Ovary (tissue), 9 donors: ENCODE data around the gene HSDL1. TPM values are rescaled to one million over a fixed set of nuclear protein-coding genes. Genes with fewer than 3 reads are reported as not detected.

ENCODE experiments used
- DNase-seq, 5 donors: peaks; one replicate each; pipeline ENCODE4 v3.0.0-alpha.2; 2019 to 2020
- H3K27ac ChIP-seq, 2 donors: fragments of 200-600 bp; one replicate each; pipeline versions ENCODE4 v1.5.1 to v1.8.0; 2019 to 2022
- H3K27me3 ChIP-seq: fragments of 200-600 bp; one replicate; pipeline ENCODE4 v1.8.0; 2022
- H3K36me3 ChIP-seq: fragments of 200-600 bp; sonication (generic); one replicate; pipeline ENCODE4 v1.5.1; 2019
- H3K4me1 ChIP-seq: one replicate; pipeline ENCODE4 v1.8.1; 2013; ENCODE audit warnings: mild to moderate bottlenecking, moderate library complexity; ENCODE audit not compliant: insufficient read depth
- H3K4me3 ChIP-seq: fragments of 200-600 bp; sonication (generic); one replicate; pipeline ENCODE4 v1.5.1; 2017
- H3K9me3 ChIP-seq, 2 donors: fragments of 200-600 bp in 1 of 2; sonication (generic) in 1 of 2; one replicate each; pipeline versions ENCODE4 v1.5.1 to v1.8.1; 2013 to 2019; ENCODE audit warnings: mild to moderate bottlenecking in 1 of 2, moderate library complexity in 1 of 2
- EP300 ChIP-seq: sonication (generic); formaldehyde crosslinking; IDR thresholded peaks from one replicate; pipeline ENCODE4 v1.6.1; 2017; ENCODE audit warnings: antibody characterized with exemption
- POLR2A ChIP-seq: fragments of 450-650 bp; IDR thresholded peaks from one replicate; pipeline ENCODE4 v1.6.1; 2017; ENCODE audit warnings: antibody characterized with exemption, mild to moderate bottlenecking, moderate library complexity
- WGBS, 3 donors: extraction: QIAGEN DNeasy Blood & Tissue Kit in 1 of 3; methylation state at CpG; one replicate each; pipeline versions ENCODE4 v1.1.5 to v1.1.7; 2013 to 2017; 5-methylcytosine and 5-hydroxymethylcytosine counted together
- intact Hi-C, 4 donors: fragments of 100-400 bp; cut with DNase I; formaldehyde crosslinking; loops; one replicate each; pipeline versions ENCODE4 v1.11.0 to v1.15.1; 2022 to 2023
- polyA plus RNA-seq, 2 donors: library from polyadenylated mRNA; stranded (reverse); fragments of 200-250 nt in 1 of 2; fragments of 350-450 nt in 1 of 2; fragmentation: Illumina TruSeq in 1 of 2; extraction: RNeasy Lipid Tissue Mini Kit (QIAGEN cat#74804) in 1 of 2; gene quantifications; one replicate each; pipeline ENCODE4 v1.2.3, GENCODE V29; 2013 to 2014
- total RNA-seq, 7 donors: library from RNA; depleted of rRNA in 2 of 7; stranded (reverse); fragments of >200 nt in 2 of 7; fragmentation: NEBNext Ultra II Directional in 3 of 7; extraction: Animal tissue kit (Norgen Biotek cat#: 25700) in 3 of 7; gene quantifications; one replicate each; pipeline versions ENCODE4 v1.1.0 to v1.2.4, GENCODE V29; 2016 to 2023
- TF ChIP-seq, protein P1 (sequence below), 3 donors: fragments of 450-650 bp in 2 of 3; fragments of 200-600 bp in 1 of 3; IDR thresholded peaks; one replicate each; pipeline versions ENCODE4 v1.5.1 to v1.8.0; 2016 to 2022; ENCODE audit warnings: antibody characterized with exemption in 3 of 3, mild to moderate bottlenecking in 1 of 3
- donor health status: DM: no; HTN: no; CAD: no; lungs with moderate emphysema.
- donor health status: DM: no; HTN: no; CAD: no.
- donor health status: Bipolar disorder and iron deficiency.
- donor health status: DM: yes; HTN: yes; CAD: no.
- donor health status: DM: no; HTN: no; CAD: no.
- donor health status: DM: yes; HTN: yes; CAD: no.

The HSDL1 gene
- total and polyA plus RNA-seq, 9 donors: 17.5 to 34.1 (median 27.2) TPM

DNA sequence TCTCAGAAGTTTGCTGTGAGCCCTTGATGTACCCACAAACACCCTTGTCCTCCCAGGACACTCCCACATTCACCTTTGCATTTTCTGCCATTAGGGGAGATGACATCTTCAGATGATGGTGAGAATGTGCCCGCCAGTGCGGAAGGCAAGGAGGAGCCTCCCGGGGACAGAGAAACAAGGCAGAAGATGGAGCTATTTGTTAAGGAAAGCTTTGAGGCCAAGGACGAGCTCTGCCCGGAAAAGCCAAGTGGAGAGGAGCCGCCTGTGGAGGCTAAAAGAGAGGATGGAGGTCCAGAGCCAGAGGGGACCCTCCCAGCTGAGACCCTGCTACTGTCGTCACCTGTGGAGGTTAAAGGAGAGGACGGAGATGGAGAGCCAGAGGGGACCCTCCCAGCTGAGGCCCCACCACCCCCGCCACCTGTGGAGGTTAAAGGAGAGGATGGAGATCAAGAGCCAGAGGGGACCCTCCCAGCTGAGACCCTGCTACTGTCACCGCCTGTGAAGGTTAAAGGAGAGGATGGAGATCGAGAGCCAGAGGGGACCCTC is 24.9 kb upstream of the HSDL1 start:
- H3K27ac ChIP-seq: no peak overlapping the region
- no peaks in the 10 kb centered on the region for H3K4me1 ChIP-seq
- intact Hi-C loops: loop anchor here in 1 of 4 donors (10.0 kb wide), 2 partner anchors 85 to 205 kb away; partner anchors contain the start of gene NECAB2
- no peaks in the 10 kb centered on the region for H3K36me3 ChIP-seq
- H3K9me3 ChIP-seq: no peaks in the 10 kb centered on the region
- 70 to 77% (median 75%) methylated on average over 11 of the region's 11 CpGs for WGBS, 3 donors
- H3K27me3 ChIP-seq: no peaks in the 10 kb centered on the region
- no peak overlapping the region for H3K4me3 ChIP-seq
- no peak for DNase-seq
- TF ChIP-seq EP300 (no peak), POLR2A (no peak)
- TF ChIP-seq, protein P1, sequence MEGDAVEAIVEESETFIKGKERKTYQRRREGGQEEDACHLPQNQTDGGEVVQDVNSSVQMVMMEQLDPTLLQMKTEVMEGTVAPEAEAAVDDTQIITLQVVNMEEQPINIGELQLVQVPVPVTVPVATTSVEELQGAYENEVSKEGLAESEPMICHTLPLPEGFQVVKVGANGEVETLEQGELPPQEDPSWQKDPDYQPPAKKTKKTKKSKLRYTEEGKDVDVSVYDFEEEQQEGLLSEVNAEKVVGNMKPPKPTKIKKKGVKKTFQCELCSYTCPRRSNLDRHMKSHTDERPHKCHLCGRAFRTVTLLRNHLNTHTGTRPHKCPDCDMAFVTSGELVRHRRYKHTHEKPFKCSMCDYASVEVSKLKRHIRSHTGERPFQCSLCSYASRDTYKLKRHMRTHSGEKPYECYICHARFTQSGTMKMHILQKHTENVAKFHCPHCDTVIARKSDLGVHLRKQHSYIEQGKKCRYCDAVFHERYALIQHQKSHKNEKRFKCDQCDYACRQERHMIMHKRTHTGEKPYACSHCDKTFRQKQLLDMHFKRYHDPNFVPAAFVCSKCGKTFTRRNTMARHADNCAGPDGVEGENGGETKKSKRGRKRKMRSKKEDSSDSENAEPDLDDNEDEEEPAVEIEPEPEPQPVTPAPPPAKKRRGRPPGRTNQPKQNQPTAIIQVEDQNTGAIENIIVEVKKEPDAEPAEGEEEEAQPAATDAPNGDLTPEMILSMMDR (IDR thresholded peaks at IDR 0.05): no peak

DNA sequence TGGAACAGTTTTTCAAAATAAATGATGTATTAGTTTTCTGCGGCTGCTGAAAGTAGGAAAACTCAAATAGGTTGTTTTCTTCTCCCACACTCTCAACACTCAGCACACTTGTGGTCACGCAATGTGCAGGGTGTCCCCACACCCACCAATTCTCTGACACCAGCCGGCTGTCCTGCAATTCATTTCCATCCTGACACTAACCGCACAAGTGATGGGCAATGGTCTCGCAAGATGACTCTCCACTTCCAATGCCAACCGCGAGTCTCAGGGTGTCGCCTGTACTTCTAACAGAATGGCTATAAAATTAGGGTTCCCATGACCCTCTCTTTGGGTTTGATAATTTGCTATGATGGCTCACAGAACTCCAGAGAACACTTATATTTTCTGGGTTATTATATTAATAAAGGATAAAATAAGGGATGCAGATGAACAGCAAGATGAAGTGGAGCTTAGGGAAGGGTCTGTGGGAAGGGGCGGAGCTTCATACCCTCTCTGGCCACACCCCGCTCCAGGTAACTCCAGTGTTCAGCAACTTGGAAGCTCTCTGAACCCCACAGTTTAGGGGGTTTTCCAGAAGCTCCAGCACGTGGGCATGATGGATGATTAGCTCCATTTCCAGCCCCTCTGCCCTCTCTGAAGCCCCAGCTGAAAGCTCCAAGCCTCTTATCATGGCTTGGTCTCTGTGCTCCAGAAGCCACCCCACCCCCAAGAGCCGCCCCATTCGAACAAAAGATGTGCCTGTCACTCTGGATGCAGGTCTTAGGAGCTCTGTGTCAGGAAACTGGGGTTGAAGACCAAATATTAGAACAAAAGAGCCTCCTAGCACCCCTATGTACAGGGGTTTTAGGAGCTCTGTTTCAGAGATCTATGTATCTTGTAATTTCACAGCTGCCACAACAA is 22.1 kb upstream of the HSDL1 start:
- no peaks in the 10 kb centered on the region for H3K36me3 ChIP-seq
- H3K4me1 ChIP-seq: no peaks in the 10 kb centered on the region
- 80 to 83% (median 80%) methylated on average over 13 of the region's 13 CpGs for WGBS, 3 donors
- no peak overlapping the region for H3K4me3 ChIP-seq
- H3K27ac ChIP-seq: no peak overlapping the region
- H3K27me3 ChIP-seq: no peaks in the 10 kb centered on the region
- H3K9me3 ChIP-seq: no peaks in the 10 kb centered on the region
- TF ChIP-seq POLR2A: no peak
- no peak for DNase-seq
- intact Hi-C loops: no loop called here

DNA sequence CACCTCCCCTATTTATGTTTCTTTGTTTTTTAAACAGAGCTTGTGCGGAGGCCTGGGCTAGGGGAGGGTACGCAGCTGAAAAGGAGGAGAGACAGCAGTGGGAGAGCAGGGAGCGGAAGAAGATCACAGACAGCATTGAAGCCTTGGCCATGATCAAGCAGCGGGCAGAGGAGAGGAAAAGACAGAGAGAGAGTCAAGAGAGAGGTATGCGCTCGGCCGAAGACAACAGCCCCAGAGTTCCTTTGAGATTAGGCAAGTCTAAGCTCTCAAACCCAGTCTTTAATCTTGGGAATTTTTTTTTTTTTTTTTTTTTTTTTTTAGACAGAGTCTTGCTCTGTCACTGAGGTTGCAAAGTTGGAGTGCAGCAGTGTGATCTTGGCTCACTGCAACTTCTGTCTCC is 20.8 kb upstream of the HSDL1 start:
- 55 to 57% (median 56%) methylated on average over 7 of the region's 7 CpGs for WGBS, 3 donors
- no peaks in the 10 kb centered on the region for H3K9me3 ChIP-seq
- TF ChIP-seq EP300 (no peak), POLR2A (no peak)
- TF ChIP-seq, protein P1 (IDR thresholded peaks at IDR 0.05): no peak
- no peaks in the 10 kb centered on the region for H3K27me3 ChIP-seq
- H3K36me3 ChIP-seq: no peaks in the 10 kb centered on the region
- DNase-seq: no peak
- no peak overlapping the region for H3K27ac ChIP-seq
- H3K4me3 ChIP-seq: no peak overlapping the region
- intact Hi-C loops: no loop called here
- H3K4me1 ChIP-seq: no peaks in the 10 kb centered on the region

DNA sequence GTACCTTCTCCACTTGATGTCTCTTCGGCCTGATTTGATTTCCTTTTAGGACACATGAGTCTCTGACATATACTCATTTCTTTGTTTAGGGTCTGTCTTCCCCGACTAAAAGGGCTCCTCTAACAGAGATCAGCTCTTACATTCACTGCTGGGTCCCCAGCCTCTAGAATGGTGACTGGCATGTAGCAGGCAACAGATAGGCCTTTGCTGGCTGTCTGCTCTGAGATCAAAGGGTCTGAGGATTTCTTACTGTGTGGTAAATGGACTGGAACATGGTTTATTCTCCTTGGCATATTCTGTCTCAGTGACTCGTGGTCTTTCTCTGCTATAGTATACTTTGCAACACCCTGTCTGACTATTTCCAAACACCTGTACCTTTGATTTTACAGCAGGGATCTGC is 16.8 kb upstream of the HSDL1 start:
- Histone ChIP-seq H3K36me3 (no peaks in the 10 kb centered on the region), H3K27ac (no peak overlapping the region), H3K27me3 (no peaks in the 10 kb centered on the region), H3K4me3 (no peak overlapping the region), H3K4me1 (no peaks in the 10 kb centered on the region), H3K9me3 (no peaks in the 10 kb centered on the region)
- DNase-seq: no peak
- WGBS, 3 donors: 57 to 62% (median 59%) methylated on average over 3 of the region's 3 CpGs
- intact Hi-C loops: no loop called here
- TF ChIP-seq, protein P1 (IDR thresholded peaks at IDR 0.05): no peak
- TF ChIP-seq EP300: no peak
- no peak for TF ChIP-seq POLR2A

DNA sequence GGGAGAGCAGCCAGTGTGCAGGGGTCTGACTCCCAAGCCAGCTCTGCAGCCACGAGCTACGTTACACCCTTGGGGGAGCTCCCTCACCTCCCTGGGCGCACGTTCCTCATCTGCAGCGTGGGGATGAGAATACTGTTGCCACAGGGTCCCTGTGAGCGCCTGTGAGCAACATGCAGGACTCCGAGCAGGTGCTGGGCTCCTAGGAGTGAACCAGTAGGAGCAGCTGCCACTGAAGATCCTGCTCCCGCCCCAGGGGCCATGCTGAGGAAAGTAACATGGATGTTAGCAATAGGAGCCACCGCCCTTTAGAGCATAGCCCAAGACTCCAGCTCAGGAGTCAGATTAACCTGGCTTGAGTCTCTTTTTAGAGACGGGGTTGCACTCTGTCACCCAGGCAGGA is 16.1 kb upstream of the HSDL1 start:
- no peak for DNase-seq
- Histone ChIP-seq H3K27me3 (no peaks in the 10 kb centered on the region), H3K27ac (no peak overlapping the region), H3K9me3 (no peaks in the 10 kb centered on the region), H3K4me1 (no peaks in the 10 kb centered on the region), H3K4me3 (no peak overlapping the region), H3K36me3 (no peaks in the 10 kb centered on the region)
- intact Hi-C loops: no loop called here
- TF ChIP-seq, protein P1 (IDR thresholded peaks at IDR 0.05): no peak
- TF ChIP-seq POLR2A: no peak
- TF ChIP-seq EP300: no peak
- WGBS, 3 donors: 85 to 88% (median 87%) methylated on average over 9 to 10 of the region's 10 CpGs
